Right atrium auricular region (tissue), 2 donors: Measurements from ENCODE around the gene WASF2. TPM values are rescaled to one million over a fixed set of nuclear protein-coding genes. Genes with fewer than 3 reads are reported as not detected.
"Not testable (repeated sequence)": the region's sequence is repeated elsewhere in the genome, so short reads cannot be mapped to it uniquely, and the experiment has no call there.

Experiments
- DNase-seq: peaks from one replicate; pipeline ENCODE4 v3.0.0-alpha.2; 2019; ENCODE audit warnings: low spot score
- H3K27ac ChIP-seq, 2 donors: fragments of 200-600 bp; sonication (generic); 1 replicate in 1 of 2; 2 replicates in 1 of 2; pipeline ENCODE4 v1.5.1; 2016 to 2019
- H3K27me3 ChIP-seq, 2 donors: fragments of 200-600 bp; sonication (generic); one replicate each; pipeline versions ENCODE4 v1.5.1 to v1.6.0; 2017 to 2019
- H3K36me3 ChIP-seq: fragments of 200-600 bp; sonication (generic); one replicate; pipeline ENCODE4 v1.5.1; 2016
- H3K4me1 ChIP-seq, 2 donors: fragments of 200-600 bp; sonication (generic); one replicate each; pipeline versions ENCODE4 v1.5.1 to v1.6.0; 2017 to 2019
- H3K4me3 ChIP-seq, 2 donors: fragments of 200-600 bp; sonication (generic); 1 replicate in 1 of 2; 2 replicates in 1 of 2; pipeline ENCODE4 v1.5.1; 2017 to 2019; ENCODE audit warnings: mild to moderate bottlenecking in 1 of 2, moderate library complexity in 1 of 2
- H3K9me3 ChIP-seq, 2 donors: fragments of 200-600 bp; sonication (generic); one replicate each; pipeline ENCODE4 v1.5.1; 2019
- CTCF ChIP-seq, 2 donors: fragments of 200-600 bp; sonication (generic); IDR thresholded peaks; one replicate each; pipeline ENCODE4 v1.5.1; 2019; ENCODE audit warnings: antibody characterized with exemption in 2 of 2
- total RNA-seq, 2 donors: library from RNA; depleted of rRNA; stranded (reverse); fragments of >200 nt; gene quantifications; one replicate each; pipeline ENCODE4 v1.1.0, GENCODE V29; 2016

Gene WASF2
- 10 to 100 TPM; 20.7 to 49.0 TPM for total RNA-seq

- peak; percentile 99 for DNase-seq
- H3K36me3 ChIP-seq, result no peaks in the 10 kb centered on the region
- H3K27ac ChIP-seq, result peak within 1 kb of the TSS; percentile 100
- TF ChIP-seq CTCF (IDR thresholded peaks at IDR 0.05), result peak in 1 of 2 donors; percentile 17
- peaks cover 0 to 39% of the 10 kb centered on the region in 2 donors for H3K4me1 ChIP-seq
- H3K9me3 ChIP-seq, result no peaks in the 10 kb centered on the region
- H3K4me3 ChIP-seq, result peak within 1 kb of the TSS; percentile 99
- H3K27me3 ChIP-seq, result no peaks in the 10 kb centered on the region
These were observed at the start of gene WASF2 for GRCh38 chr1:27489973-27490741. Gene WASF2 (minus strand): TSS chr1:27490167. CDS start chr1:27428890, 61,277 bp downstream.

- Histone ChIP-seq H3K4me3 (no peak overlapping the region), H3K9me3 (no peaks in the 10 kb centered on the region), H3K4me1 (peaks cover 0 to 82% of the 10 kb centered on the region in 2 donors), H3K36me3 (peaks cover 13% of the 10 kb centered on the region), H3K27ac (peak overlapping the region; percentile 91 to 95), H3K27me3 (no peaks in the 10 kb centered on the region)
- no peak for DNase-seq
- TF ChIP-seq CTCF (IDR thresholded peaks at IDR 0.05), result no peak
These were observed 48.8 kb upstream of the WASF2 start for GRCh38 chr1:27538793-27539192.

- peaks cover 0 to 77% of the 10 kb centered on the region in 2 donors for H3K4me1 ChIP-seq
- H3K27ac ChIP-seq, result peak overlapping the region; percentile 91 to 95
- H3K9me3 ChIP-seq, H3K4me3 ChIP-seq, H3K27me3 ChIP-seq, DNase-seq: not testable (repeated sequence)
- H3K36me3 ChIP-seq, result peaks cover 17% of the 10 kb centered on the region
These were observed 48.3 kb upstream of the WASF2 start for GRCh38 chr1:27538305-27538676.

GRCh38 chr1:27536767-27537166 lies 46.8 kb upstream of the WASF2 start:
- Histone ChIP-seq H3K27me3 (no peaks in the 10 kb centered on the region), H3K27ac (peak overlapping the region; percentile 91 to 95), H3K4me1 (peaks cover 0 to 62% of the 10 kb centered on the region in 2 donors), H3K36me3 (peaks cover 17% of the 10 kb centered on the region), H3K4me3 (no peak overlapping the region), H3K9me3 (no peaks in the 10 kb centered on the region)
- no peak for TF ChIP-seq CTCF (IDR thresholded peaks at IDR 0.05)
- DNase-seq, result no peak

- Histone ChIP-seq H3K27me3 (no peaks in the 10 kb centered on the region), H3K36me3 (peaks cover 17% of the 10 kb centered on the region), H3K27ac (peak overlapping the region; percentile 91 to 95), H3K4me1 (peaks cover 0 to 56% of the 10 kb centered on the region in 2 donors), H3K4me3 (no peak overlapping the region), H3K9me3 (no peaks in the 10 kb centered on the region)
- no peak for TF ChIP-seq CTCF (IDR thresholded peaks at IDR 0.05)
- DNase-seq, result no peak
These were observed 46.2 kb upstream of the WASF2 start for GRCh38 chr1:27536010-27536757.

GRCh38 chr1:27535386-27535785 lies 45.4 kb upstream of the WASF2 start:
- no peak for DNase-seq
- Histone ChIP-seq H3K36me3 (peaks cover 17% of the 10 kb centered on the region), H3K4me3 (no peak overlapping the region), H3K27me3 (no peaks in the 10 kb centered on the region), H3K9me3 (no peaks in the 10 kb centered on the region), H3K27ac (peak overlapping the region; percentile 91 to 95), H3K4me1 (peaks cover 0 to 49% of the 10 kb centered on the region in 2 donors)
- no peak for TF ChIP-seq CTCF (IDR thresholded peaks at IDR 0.05)
